NCI-H2171 treated with DMSO at 0.1 percent for 48 hours (cell line): ENCODE data around the gene HYCC1.
"Not testable (repeated sequence)": the region's sequence is repeated elsewhere in the genome, so short reads cannot be mapped to it uniquely, and the experiment has no call there.

Experiments
- DNase-seq: peaks from one replicate; lab custom pipeline; 2025; lab: John Stamatoyannopoulos, UW

The HYCC1 gene

DNA sequence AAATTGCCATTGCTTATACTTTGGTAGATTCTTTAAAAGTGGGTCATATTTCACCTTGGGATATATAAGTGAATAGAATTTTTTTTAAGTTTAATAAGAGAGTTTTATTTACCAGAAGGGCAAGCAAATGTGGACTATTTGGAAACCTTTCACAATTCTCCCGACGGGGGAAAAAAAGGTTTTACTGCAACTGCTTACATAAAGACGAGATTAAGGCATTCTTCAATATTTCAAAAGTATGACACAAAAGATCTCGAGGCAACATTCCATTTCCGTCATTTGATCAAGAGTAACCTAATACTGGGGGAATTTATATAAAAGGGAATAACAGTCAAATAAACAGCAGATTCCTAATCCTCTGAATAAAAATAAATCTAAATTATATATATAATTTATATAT is 28.5 kb downstream of the HYCC1 start:
- DNase-seq: no peak

DNA sequence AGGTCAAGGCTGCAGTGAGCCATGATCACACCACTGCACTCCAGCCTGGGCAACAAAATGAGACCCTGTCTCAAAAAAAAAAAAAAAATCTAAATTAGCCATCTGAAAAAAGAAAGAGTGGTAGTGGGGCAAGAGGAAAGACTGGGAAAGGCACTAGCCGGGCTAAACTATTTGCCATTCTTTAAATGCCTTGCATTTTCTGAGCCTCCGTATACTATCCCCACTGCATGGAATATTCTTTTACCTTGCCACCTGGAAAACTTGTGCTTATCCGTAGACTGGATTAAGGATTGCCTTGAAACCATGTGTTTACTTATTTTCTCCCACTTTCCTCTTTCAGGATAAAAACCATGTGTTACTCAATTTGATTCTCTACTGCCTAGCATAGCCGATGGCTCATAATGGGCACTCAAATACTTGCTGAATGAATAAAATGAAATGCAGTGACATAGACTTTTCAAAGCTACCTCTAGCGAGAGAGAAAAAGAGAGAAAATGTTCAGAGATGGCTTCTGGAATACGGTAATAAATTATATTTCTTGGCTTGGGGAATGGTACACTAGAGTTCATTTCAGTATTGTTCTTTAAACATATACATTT is 30.6 kb downstream of the HYCC1 start:
- DNase-seq: no peak

DNA sequence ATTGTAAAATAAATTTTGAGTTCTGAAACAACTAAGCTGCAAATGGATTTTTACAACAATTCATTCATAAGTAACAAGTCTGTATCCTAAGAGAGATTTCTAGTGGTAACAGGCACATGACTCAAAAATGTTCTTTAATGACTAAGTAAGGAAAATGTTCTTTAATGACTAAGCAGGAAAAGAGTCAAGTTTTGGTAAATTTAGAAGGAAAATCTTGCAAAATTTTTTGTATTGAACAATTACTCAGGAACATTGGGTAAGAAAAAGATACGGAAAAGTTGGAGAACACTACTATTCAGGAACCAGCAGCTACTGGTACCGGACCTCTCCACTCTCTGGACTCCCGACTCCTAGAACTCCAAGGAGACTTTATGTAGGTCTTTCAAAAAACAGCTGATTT is 33.5 kb downstream of the HYCC1 start:
- no peak for DNase-seq

DNA sequence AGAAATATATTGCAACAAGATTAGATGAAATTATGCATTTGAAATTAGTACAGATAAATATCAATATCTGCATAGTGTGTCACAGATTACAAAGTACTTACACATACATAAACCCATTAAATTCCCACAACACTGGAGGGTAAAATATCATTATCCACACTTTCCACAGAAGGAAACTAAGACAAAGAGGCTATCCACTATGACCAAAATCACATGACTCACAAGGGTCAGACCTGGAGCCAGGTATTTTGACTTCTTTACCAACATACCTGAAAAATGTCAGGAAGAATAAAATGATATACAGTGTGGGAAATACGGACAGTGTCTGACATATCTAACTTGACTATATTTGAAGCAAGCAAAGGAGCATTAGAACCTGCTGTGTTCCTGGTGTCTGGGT is 34.1 kb downstream of the HYCC1 start:
- no peak for DNase-seq

DNA sequence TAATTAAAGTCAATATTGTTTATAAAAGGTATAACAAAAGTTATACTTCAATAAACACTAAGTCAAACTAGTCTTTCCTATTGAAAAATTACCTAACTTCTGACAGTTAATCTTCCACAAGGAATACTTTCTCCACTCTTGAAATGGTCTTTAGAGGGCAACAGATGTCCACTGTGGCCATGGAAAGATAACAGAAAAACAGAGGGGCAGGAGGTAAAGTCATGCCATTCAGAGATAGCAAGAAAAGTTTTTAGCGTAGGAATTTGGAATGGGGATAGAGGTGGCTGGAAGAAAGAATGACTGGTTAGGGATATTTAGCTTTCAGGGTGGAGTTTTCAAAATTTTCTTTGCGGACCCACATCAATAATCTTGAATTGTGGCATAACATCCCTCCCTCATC is 34.7 kb downstream of the HYCC1 start:
- DNase-seq: no peak

DNA sequence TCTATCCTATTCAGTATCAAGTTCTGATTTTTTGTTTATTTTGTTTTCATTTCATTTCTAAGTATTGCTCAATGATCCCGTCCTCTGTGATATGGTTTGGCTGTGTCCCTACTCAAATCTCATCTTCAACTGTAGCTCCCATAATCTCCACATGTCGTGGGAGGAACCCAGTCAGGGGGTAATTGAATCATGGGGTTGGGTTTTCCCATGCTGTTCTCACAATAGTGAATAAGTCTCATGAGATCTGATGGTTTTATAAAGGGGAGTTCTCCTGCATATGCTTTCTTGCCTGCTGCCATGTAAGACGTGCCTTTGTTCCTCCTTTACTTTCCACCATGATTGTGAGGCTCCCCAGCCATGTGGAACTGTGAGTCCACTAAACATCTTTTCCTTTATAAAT is 39.3 kb downstream of the HYCC1 start:
- DNase-seq: not testable (repeated sequence)

DNA sequence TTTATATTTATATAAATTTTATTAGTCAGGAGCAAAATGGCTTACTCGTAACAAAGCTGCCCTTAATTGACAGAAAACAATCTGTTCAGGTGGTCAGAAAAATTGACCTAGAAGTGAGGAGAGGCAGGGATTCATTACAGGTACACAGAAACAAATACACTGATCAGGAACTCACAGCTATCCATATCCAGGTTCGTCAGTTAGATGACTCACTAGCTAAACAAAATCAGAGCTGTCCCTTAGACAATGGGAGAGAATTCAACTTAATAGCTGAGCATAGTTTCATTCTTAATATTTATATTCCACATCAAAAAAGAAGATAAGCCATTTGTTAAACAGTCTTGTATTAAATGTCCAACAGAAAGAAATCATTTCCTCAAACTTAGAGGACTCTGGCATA is 41.7 kb downstream of the HYCC1 start:
- no peak for DNase-seq

DNA sequence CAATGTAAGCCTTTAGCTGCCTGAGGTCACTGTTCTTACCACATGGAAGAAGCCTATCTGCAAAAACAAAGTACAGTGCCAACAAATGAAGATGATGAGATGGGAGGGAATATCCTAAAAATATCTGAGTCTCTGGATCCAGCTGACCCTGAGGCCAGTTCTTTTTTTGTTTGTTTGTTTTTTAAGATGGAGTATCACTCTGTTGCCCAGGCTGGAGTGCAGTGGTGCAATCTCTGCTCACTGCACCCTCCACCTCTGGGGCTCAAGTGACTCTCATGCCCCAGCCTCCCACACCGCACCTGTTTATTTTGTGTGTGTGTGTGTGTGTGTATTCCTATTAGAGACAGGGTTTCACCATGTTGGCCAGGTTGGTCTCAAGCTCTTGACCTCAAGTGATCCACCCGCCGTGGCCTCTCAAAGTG is 44.9 kb downstream of the HYCC1 start:
- no peak for DNase-seq
